Activated B cell treated with CpG ODN at 0.5 μM for 24 hours (primary cell): Measurements from ENCODE around the gene RPS19. TPM values are rescaled to one million over a fixed set of nuclear protein-coding genes. Genes with fewer than 3 reads are reported as not detected.

Experiments used
- ATAC-seq: fragments of 200-7000 bp; cut with Tn5 transposase; one replicate; pipeline ENCODE4 v1.10.0; 2021; ENCODE audit warnings: low read depth, mild to moderate bottlenecking, moderate library complexity
- CTCF ChIA-PET: fragments of 350-600 bp; sonication (Branson Sonifier 250); formaldehyde crosslinking; loops from one replicate; lab custom pipeline; 2021; ENCODE audit warnings: antibody characterized with exemption; lab: Charles Lee
- POLR2A ChIA-PET: fragments of 350-600 bp; sonication (Branson Sonifier 250); formaldehyde crosslinking; loops from one replicate; lab custom pipeline; 2021; ENCODE audit warnings: antibody characterized with exemption; lab: Charles Lee
- DNase-seq: peaks from one replicate; pipeline ENCODE4 v3.0.0; 2022
- H3K27ac Mint-ChIP-seq: one replicate; pipeline ENCODE4 v1.8.0; 2020; ENCODE audit warnings: mixed read lengths
- H3K27me3 Mint-ChIP-seq: one replicate; pipeline ENCODE4 v1.8.0; 2021; ENCODE audit warnings: mixed read lengths
- H3K36me3 Mint-ChIP-seq: one replicate; pipeline ENCODE4 v1.8.0; 2021; ENCODE audit warnings: low read depth, mixed read lengths
- H3K4me1 Mint-ChIP-seq: one replicate; pipeline ENCODE4 v1.8.0; 2021; ENCODE audit warnings: mixed read lengths
- H3K4me3 Mint-ChIP-seq: one replicate; pipeline ENCODE4 v1.8.0; 2020; ENCODE audit warnings: mild to moderate bottlenecking, mixed read lengths
- H3K9me3 Mint-ChIP-seq: one replicate; pipeline ENCODE4 v1.8.0; 2020; ENCODE audit warnings: mixed read lengths
- CTCF ChIP-seq: fragments of 200-600 bp; IDR thresholded peaks from one replicate; pipeline ENCODE4 v1.8.0; 2022; ENCODE audit warnings: antibody characterized with exemption, mild to moderate bottlenecking
- intact Hi-C: fragments of 100-400 bp; cut with micrococcal nuclease; formaldehyde crosslinking; loops from one replicate; pipeline ENCODE4 v1.15.1; 2024
- total RNA-seq: library from RNA; stranded (reverse); gene quantifications from 2 replicates; pipeline ENCODE4 v1.2.3, GENCODE V29; 2022

RPS19 gene
- total RNA-seq, 1 donor from 2014 or later: 4,196 TPM

- DNase-seq (no peak), ATAC-seq (no peak)
- intact Hi-C loops: loop anchor here (10.0 kb wide), 1 partner anchor 344 kb away; no protein-coding TSS in a partner anchor
- peak overlapping the region; percentile 26 for H3K27ac Mint-ChIP-seq
- H3K4me1 Mint-ChIP-seq: peaks cover 61% of the 10 kb centered on the region
- H3K4me3 Mint-ChIP-seq: no peak overlapping the region
- ChIA-PET CTCF (interaction anchor here (1.3 to 2.1 kb wide), 2 partner anchors 62 to 63 kb away, joined by 3 to 7 read pairs; no protein-coding TSS in a partner anchor), POLR2A (interaction anchor here (0.9 to 10.7 kb wide), 3 partner anchors 12 to 29 kb away, joined by 3 to 279 read pairs (median 6); partner anchors contain the start of genes CD79A and RPS19)
- H3K36me3 Mint-ChIP-seq: peaks cover 50% of the 10 kb centered on the region
- H3K27me3 Mint-ChIP-seq: no peaks in the 10 kb centered on the region
- no peaks in the 10 kb centered on the region for H3K9me3 Mint-ChIP-seq
- no peak for TF ChIP-seq CTCF
These were observed 28.9 kb downstream of the RPS19 start for GRCh38 chr19:41888926-41889325.

GRCh38 chr19:41889896-41890295, 29.8 kb downstream of the RPS19 start:
- no peak overlapping the region for H3K4me3 Mint-ChIP-seq
- ChIA-PET POLR2A (interaction anchor here (0.9 to 10.7 kb wide), 4 partner anchors 9 to 17 kb away, joined by 3 to 279 read pairs (median 8); partner anchors contain the start of gene CD79A), CTCF (interaction anchor here (1.0 to 1.1 kb wide), 2 partner anchors 13 to 16 kb away, joined by 3 to 5 read pairs; partner anchors contain the start of gene CD79A)
- no peaks in the 10 kb centered on the region for H3K27me3 Mint-ChIP-seq
- peaks cover 55% of the 10 kb centered on the region for H3K36me3 Mint-ChIP-seq
- no peak for TF ChIP-seq CTCF
- H3K4me1 Mint-ChIP-seq: peaks cover 53% of the 10 kb centered on the region
- intact Hi-C loops: loop anchor here (10.0 kb wide), 1 partner anchor 345 kb away; no protein-coding TSS in a partner anchor
- DNase-seq: no peak
- no peaks in the 10 kb centered on the region for H3K9me3 Mint-ChIP-seq
- no peak for ATAC-seq
- no peak overlapping the region for H3K27ac Mint-ChIP-seq

- ChIA-PET POLR2A (interaction anchor here (0.7 to 1.9 kb wide), 4 partner anchors 18 to 355 kb away, joined by 4 to 8 read pairs (median 4); no protein-coding TSS in a partner anchor), CTCF (interaction anchor here (0.6 to 1.1 kb wide), 3 partner anchors 14 to 54 kb away, joined by 3 to 4 read pairs (median 3); partner anchors contain the start of gene CD79A)
- intact Hi-C loops: no loop called here
- H3K36me3 Mint-ChIP-seq: peaks cover 62% of the 10 kb centered on the region
- no peak for DNase-seq
- no peak overlapping the region for H3K27ac Mint-ChIP-seq
- no peaks in the 10 kb centered on the region for H3K9me3 Mint-ChIP-seq
- ATAC-seq: no peak
- no peaks in the 10 kb centered on the region for H3K27me3 Mint-ChIP-seq
- no peak overlapping the region for H3K4me3 Mint-ChIP-seq
- H3K4me1 Mint-ChIP-seq: peaks cover 47% of the 10 kb centered on the region
- TF ChIP-seq CTCF: no peak
These were observed 30.9 kb downstream of the RPS19 start for GRCh38 chr19:41890936-41891335.

GRCh38 chr19:41892173-41892902, 32.3 kb downstream of the RPS19 start:
- intact Hi-C loops: no loop called here
- H3K36me3 Mint-ChIP-seq: peaks cover 61% of the 10 kb centered on the region
- no peaks in the 10 kb centered on the region for H3K9me3 Mint-ChIP-seq
- CTCF ChIA-PET: interaction anchor here (1.0 kb wide), 1 partner anchor 19 kb away, joined by 3 read pairs; no protein-coding TSS in a partner anchor
- H3K27ac Mint-ChIP-seq: no peak overlapping the region
- no peak overlapping the region for H3K4me3 Mint-ChIP-seq
- POLR2A ChIA-PET: interaction anchor here (0.5 to 1.9 kb wide), 2 partner anchors 8 to 20 kb away, joined by 3 to 8 read pairs; no protein-coding TSS in a partner anchor
- ATAC-seq (no peak), DNase-seq (no peak)
- peaks cover 33% of the 10 kb centered on the region for H3K4me1 Mint-ChIP-seq
- TF ChIP-seq CTCF: no peak
- no peaks in the 10 kb centered on the region for H3K27me3 Mint-ChIP-seq

- DNase-seq (no peak), ATAC-seq (no peak)
- H3K27me3 Mint-ChIP-seq: no peaks in the 10 kb centered on the region
- intact Hi-C loops: no loop called here
- POLR2A ChIA-PET: no interaction called here
- H3K4me1 Mint-ChIP-seq: peaks cover 19% of the 10 kb centered on the region
- H3K27ac Mint-ChIP-seq: peak overlapping the region; percentile 18
- CTCF ChIA-PET: interaction anchor here (0.9 kb wide), 1 partner anchor 21 kb away, joined by 3 read pairs; no protein-coding TSS in a partner anchor
- peaks cover 70% of the 10 kb centered on the region for H3K36me3 Mint-ChIP-seq
- H3K9me3 Mint-ChIP-seq: no peaks in the 10 kb centered on the region
- TF ChIP-seq CTCF: no peak
- H3K4me3 Mint-ChIP-seq: no peak overlapping the region
These were observed 33.8 kb downstream of the RPS19 start for GRCh38 chr19:41893899-41894298.
